ENCODE measurements around the gene POLL.
"Not testable (repeated sequence)": the region's sequence is repeated elsewhere in the genome, so short reads cannot be mapped to it uniquely, and the experiment has no call there.

Gene POLL

DNA sequence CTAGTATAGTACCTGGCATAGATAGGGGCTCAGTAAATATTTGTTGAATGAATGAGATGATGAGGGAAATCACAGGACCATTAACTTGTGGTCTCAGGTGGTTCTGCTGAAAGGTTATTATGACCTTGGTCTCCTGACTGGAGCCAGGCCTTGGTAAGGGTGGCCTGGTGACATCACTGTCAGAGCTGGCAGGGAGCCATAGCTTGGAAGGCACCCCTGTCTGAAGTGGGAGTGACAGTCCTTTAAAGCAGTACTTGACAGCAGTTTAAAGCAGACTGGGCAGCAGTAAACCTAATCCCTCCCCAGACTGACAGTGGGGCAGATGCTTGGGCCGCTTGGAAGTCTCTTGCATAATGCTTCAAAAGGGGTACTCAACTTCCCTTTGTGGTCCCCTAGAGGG lies 13.5 kb upstream of the POLL start:
- Histone ChIP-seq H3K4me3 (replicated peaks; ENCODE audit: insufficient read depth, low read length) (no peak overlapping the region), H3K27me3 (ENCODE audit: insufficient read depth, poor library complexity, severe bottlenecking) (no peaks in the 10 kb centered on the region), H3K27ac (replicated peaks) (no peak overlapping the region)
- no peak for DNase-seq (ENCODE audit: low read depth in 1 of 2, low spot score in 1 of 2)
- TF ChIP-seq GABPA (IDR thresholded peaks at IDR 0.05; ENCODE audit: low read depth) (no peak), POLR2AphosphoS5 (IDR thresholded peaks at IDR 0.05; ENCODE audit: low read depth) (no peak), SPI1 (IDR thresholded peaks at IDR 0.05; ENCODE audit: borderline replicate concordance, low read depth) (no peak)
- TF ChIP-seq, protein P1, sequence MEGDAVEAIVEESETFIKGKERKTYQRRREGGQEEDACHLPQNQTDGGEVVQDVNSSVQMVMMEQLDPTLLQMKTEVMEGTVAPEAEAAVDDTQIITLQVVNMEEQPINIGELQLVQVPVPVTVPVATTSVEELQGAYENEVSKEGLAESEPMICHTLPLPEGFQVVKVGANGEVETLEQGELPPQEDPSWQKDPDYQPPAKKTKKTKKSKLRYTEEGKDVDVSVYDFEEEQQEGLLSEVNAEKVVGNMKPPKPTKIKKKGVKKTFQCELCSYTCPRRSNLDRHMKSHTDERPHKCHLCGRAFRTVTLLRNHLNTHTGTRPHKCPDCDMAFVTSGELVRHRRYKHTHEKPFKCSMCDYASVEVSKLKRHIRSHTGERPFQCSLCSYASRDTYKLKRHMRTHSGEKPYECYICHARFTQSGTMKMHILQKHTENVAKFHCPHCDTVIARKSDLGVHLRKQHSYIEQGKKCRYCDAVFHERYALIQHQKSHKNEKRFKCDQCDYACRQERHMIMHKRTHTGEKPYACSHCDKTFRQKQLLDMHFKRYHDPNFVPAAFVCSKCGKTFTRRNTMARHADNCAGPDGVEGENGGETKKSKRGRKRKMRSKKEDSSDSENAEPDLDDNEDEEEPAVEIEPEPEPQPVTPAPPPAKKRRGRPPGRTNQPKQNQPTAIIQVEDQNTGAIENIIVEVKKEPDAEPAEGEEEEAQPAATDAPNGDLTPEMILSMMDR (IDR thresholded peaks at IDR 0.05; ENCODE audit: insufficient read depth, low read length) = no peak
- TF ChIP-seq, protein P2, sequence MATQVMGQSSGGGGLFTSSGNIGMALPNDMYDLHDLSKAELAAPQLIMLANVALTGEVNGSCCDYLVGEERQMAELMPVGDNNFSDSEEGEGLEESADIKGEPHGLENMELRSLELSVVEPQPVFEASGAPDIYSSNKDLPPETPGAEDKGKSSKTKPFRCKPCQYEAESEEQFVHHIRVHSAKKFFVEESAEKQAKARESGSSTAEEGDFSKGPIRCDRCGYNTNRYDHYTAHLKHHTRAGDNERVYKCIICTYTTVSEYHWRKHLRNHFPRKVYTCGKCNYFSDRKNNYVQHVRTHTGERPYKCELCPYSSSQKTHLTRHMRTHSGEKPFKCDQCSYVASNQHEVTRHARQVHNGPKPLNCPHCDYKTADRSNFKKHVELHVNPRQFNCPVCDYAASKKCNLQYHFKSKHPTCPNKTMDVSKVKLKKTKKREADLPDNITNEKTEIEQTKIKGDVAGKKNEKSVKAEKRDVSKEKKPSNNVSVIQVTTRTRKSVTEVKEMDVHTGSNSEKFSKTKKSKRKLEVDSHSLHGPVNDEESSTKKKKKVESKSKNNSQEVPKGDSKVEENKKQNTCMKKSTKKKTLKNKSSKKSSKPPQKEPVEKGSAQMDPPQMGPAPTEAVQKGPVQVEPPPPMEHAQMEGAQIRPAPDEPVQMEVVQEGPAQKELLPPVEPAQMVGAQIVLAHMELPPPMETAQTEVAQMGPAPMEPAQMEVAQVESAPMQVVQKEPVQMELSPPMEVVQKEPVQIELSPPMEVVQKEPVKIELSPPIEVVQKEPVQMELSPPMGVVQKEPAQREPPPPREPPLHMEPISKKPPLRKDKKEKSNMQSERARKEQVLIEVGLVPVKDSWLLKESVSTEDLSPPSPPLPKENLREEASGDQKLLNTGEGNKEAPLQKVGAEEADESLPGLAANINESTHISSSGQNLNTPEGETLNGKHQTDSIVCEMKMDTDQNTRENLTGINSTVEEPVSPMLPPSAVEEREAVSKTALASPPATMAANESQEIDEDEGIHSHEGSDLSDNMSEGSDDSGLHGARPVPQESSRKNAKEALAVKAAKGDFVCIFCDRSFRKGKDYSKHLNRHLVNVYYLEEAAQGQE (IDR thresholded peaks at IDR 0.05; ENCODE audit: insufficient replicate concordance, low read depth) = no peak

DNA sequence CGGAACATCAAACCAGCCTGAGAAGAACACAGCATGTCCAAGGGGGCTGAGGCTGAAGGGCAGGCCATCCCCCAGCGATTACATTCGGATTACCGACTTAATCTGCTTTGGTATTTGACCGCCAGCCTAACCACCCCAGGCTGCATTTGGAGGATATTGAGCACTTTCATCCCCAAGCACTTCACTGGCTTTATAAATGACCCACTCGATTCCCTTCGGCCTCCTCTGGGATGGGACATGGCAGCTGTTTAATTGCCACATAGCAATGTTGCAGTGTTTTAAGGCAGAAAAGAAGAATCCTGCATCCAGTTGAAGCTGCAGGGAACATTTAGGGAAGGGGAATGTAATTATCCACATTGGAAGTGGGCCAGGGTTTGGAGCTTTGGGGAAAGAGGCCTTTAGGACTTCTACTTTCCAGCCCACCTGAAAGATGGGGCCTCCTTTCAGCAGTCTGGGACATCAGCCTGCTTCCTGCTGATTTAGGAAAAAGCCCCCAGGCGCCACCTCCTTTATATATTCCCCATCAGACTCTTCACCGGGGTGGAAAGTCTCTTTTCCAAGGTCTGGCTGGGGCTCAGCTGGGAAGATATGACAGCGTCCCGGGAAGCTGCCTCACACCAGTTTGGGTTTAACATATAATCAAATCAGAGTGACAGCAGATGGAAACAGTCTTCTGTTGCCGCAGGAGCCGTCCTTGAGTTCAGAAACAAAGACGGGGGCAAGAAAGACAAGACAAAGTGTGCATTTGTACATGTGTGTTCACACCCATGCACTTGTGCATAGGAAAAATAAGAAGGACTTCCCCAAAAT lies 9.2 kb upstream of the POLL start:
- no peaks in the 10 kb centered on the region for H3K27me3 ChIP-seq (ENCODE audit: insufficient read depth, poor library complexity, severe bottlenecking)
- no peak overlapping the region for H3K27ac ChIP-seq (replicated peaks)
- DNase-seq (ENCODE audit: low read depth in 1 of 2, low spot score in 1 of 2) = no peak
- TF ChIP-seq, protein P2 (IDR thresholded peaks at IDR 0.05; ENCODE audit: insufficient replicate concordance, low read depth) = no peak
- TF ChIP-seq GABPA (IDR thresholded peaks at IDR 0.05; ENCODE audit: low read depth) (no peak), POLR2AphosphoS5 (IDR thresholded peaks at IDR 0.05; ENCODE audit: low read depth) (no peak), SPI1 (IDR thresholded peaks at IDR 0.05; ENCODE audit: borderline replicate concordance, low read depth) (no peak)
- TF ChIP-seq, protein P1 (IDR thresholded peaks at IDR 0.05; ENCODE audit: insufficient read depth, low read length) = no peak
- no peak overlapping the region for H3K4me3 ChIP-seq (replicated peaks; ENCODE audit: insufficient read depth, low read length)

- no peaks in the 10 kb centered on the region for H3K27me3 ChIP-seq (ENCODE audit: insufficient read depth, poor library complexity, severe bottlenecking)
- no peak overlapping the region for H3K27ac ChIP-seq (replicated peaks)
- DNase-seq (ENCODE audit: low read depth in 1 of 2, low spot score in 1 of 2) = no peak
- no peak overlapping the region for H3K4me3 ChIP-seq (replicated peaks; ENCODE audit: insufficient read depth, low read length)
- TF ChIP-seq, protein P1 (IDR thresholded peaks at IDR 0.05; ENCODE audit: insufficient read depth, low read length) = no peak
- TF ChIP-seq GABPA (IDR thresholded peaks at IDR 0.05; ENCODE audit: low read depth) (no peak), SPI1 (IDR thresholded peaks at IDR 0.05; ENCODE audit: borderline replicate concordance, low read depth) (no peak), POLR2AphosphoS5 (IDR thresholded peaks at IDR 0.05; ENCODE audit: low read depth) (no peak)
- TF ChIP-seq, protein P2 (IDR thresholded peaks at IDR 0.05; ENCODE audit: insufficient replicate concordance, low read depth) = no peak
Observed at GRCh38 chr10:101595591-101596433, 7.8 kb upstream of the POLL start.

- not testable (repeated sequence) for H3K27ac ChIP-seq (replicated peaks); H3K4me3 ChIP-seq (replicated peaks; ENCODE audit: insufficient read depth, low read length)
- peak in 1 of 2 experiments; percentile 31 for DNase-seq (ENCODE audit: low read depth in 1 of 2, low spot score in 1 of 2)
Observed at GRCh38 chr10:101593331-101593730, 5.3 kb upstream of the POLL start.

More at GRCh38 chr10:101593331-101593730, 5.3 kb upstream of the POLL start:
- H3K27me3 ChIP-seq (ENCODE audit: insufficient read depth, poor library complexity, severe bottlenecking) = not testable (repeated sequence)
